ENCODE measurements around the gene PRKCB.
"Not testable (repeated sequence)": the region's sequence is repeated elsewhere in the genome, so short reads cannot be mapped to it uniquely, and the experiment has no call there.

Gene PRKCB

DNA sequence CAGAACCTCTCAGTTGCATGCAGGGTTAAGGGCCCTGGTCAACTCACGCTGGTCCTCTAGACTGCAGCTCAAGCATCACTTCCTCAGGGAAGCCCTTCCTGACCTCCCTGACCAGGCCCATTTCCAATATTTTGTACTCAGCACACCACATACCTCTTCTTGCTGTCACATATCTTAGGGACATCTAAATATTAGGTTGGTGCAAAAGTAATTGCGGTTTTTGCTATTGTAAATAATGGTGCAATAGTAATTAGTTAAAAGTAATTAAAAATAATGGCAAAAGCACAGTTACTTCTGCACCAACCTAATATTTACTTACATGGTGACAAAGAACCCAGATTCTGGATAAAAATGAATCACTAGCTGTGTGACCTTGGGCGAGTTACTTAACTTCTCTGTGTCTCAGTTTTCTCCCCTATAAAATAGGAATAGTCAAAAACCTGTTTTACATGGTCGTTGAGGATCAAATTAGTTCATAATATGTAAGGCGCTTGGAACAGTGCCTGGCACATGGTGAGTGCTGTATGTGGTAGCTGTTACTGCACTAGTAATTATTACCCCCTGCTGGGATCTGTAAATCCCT, 177.4 kb downstream of the PRKCB start:
- DNase-seq: no peak

DNA sequence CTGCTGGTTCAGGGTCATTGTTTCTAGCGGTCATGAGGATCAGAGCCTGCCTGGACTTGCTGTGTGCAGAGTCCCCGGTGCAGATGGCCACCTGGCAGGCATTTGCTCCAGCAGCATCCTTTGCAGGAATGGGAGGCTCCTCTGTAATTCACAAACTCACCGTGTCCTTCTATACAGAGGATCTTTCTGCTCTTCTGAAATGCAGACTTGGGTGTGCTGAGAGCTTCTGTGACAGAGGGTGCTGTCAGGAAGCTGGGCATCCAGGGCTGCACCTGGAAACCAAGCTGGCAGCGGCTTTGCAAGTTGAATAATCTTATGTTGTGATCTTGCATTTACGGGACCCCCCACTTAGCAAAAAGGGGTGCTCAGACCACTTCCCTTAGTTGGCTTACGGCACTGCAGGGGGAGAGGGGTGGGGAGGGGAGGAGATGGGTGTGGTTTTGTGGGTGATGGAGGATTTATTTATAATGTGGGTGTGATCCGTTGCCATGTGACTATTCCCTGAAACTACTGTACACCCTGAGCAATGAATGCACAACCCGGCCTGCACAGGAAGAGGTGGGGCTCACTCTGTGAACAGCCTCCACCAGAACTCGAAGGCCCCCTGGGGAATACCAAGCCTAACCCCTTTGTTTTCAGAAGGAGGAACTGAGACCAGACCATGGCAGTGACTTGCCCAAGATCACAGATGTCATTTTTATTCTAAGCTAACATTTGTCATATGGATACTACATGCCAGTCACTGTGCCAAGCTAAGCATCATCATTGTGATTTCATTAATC, 178.3 kb downstream of the PRKCB start:
- DNase-seq: no peak

DNA sequence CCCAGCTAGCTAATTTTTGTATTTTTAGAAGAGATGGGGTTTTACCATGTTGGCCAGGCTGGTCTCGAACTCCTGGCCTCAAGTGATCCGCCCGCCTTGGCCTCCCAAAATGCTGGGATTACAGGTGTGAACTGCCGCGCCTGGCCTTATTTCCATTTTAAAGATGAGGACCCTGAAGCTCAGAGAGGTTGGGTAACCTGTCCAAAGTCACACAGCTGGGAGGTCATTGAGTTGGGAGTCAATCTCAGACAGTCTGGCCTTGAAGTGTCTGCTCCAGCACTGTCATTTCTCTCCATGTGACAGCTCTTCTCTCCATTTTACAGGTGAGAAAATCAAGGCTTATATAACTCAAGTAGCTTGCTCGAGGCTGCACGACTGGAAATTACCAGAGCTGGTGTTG, 179.2 kb downstream of the PRKCB start:
- not testable (repeated sequence) for DNase-seq

DNA sequence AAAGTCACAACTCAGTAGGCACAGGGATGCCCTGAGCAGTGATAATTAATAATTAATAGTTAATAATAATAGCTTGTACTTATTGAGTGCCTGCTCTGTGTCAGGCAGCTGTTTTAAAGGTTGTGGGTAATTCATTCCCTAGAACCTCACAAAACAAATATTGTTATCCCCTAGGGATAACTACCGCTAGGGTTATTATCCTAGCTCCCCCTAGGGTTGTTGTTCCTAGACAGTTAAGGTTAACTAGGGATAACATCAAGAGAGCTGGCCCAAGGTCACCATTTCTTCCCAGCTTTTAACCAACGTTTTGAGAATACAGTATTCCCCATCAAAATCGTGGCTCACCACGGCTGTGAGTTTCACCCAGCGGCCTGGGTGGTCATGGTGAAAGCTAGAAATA, 180.1 kb downstream of the PRKCB start:
- no peak for DNase-seq

DNA sequence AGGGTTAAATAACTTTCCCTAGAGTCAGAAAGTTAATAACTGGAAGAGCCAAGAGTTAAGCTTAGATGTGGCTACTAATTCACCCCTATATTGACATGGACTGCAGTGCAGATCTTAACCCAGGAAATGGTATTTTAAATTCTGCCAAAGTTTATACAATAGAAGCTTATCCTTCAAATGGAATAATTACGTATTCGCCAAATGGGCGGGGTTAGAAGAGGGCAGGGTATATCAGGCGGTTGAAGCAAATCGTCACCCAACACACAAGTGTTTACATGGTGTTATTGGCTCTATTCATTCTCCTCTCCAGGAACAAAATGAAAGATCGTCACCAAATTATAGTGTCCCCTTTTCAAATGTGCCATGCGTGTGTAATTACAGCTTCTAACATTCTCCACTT, 182.7 kb downstream of the PRKCB start:
- no peak for DNase-seq

DNA sequence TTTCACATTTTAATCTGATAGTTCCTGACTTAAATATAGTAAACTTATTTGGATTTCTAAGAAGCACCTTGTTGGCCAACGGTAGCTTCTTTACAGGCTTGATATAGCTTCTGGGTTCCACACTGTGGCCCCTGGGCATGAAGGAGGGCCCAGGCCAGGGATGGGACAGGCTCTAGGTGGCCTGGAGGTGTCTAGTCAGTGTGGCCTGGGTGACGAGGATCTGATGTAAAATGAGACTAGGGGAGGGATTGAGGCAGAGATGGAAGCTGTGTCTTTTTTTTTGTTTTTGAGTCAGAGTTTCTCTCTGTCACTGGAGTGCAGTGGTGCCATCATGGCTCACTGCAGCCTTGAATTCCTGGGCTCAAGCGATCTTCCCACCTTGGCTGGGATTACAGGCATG, 187.0 kb downstream of the PRKCB start:
- no peak for DNase-seq

DNA sequence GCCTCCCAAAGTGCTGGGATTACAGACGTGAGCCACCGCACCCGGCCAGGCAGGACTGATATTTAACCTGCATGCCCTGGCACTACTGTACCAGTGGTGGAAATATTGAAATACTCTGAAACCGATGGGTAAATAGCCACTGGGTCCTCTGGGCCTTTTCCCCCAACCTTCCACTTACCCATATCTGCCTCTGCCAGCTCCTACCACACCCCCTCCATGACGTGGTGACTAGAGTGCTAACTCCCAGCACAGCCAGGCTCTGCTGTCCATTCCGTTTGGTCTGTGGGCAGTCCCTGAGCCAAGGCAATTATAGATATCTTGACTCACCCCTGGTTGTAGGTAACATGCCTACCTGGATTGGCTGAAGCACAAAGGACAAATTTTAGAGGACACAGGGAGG, 187.8 kb downstream of the PRKCB start:
- DNase-seq: no peak

DNA sequence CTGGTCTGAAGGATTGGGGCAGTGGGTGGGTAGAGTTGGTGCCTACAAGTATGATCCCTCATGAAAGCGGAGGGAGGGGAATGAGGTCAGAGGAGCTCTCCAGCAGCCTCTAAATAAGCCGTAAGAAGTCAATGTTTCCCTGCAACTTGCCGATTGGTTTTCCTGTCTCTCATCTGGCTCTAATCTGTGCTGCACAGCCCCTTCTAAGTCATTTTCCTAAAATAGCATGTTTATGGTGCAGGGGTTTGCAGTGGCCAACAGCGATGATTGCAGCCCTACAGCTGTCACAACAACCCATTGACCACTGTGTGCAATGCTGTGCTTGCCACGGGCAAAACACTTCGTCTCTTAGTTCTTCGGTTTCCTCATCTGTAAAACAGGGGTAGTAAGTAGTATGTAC, 189.2 kb downstream of the PRKCB start:
- DNase-seq: no peak

DNA sequence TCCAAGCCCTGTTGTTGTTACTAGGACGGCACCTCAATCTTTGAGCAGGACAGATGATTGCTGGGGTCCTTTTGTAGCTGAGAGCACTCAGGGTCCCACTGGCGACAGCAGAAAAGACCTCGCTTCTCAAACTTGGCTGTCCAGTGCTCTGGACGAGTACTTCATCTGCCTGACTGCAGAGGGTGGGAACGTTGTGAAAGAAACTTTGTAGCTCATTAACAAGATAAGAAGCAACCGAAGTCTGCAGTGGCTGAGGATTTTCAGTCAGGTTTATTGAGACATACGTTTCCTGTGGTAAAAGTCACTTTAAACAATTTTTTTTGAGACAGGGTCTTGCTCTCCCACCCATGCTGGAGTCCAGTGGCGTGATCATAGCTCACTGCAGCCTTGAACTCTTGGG, 191.7 kb downstream of the PRKCB start:
- DNase-seq: no peak

DNA sequence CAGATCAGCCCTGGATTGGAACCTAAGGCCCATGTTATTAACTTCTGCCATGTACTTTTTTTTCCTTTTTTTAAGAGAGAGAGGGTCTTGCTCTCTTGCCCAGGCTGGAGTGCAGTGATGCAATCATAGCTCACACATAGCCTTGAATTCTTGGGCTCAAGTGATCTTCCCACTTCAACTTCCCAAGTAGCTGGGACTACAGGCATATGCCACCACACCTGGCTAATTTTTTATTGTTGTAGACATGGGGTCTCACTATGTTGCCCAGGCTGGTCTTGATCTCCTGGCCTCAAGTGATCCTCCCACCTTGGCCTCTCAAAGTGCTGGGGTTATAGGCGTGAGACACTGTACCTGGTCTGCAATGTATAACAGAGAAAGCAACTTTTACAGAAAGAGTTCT, 194.1 kb downstream of the PRKCB start:
- DNase-seq: not testable (repeated sequence)

DNA sequence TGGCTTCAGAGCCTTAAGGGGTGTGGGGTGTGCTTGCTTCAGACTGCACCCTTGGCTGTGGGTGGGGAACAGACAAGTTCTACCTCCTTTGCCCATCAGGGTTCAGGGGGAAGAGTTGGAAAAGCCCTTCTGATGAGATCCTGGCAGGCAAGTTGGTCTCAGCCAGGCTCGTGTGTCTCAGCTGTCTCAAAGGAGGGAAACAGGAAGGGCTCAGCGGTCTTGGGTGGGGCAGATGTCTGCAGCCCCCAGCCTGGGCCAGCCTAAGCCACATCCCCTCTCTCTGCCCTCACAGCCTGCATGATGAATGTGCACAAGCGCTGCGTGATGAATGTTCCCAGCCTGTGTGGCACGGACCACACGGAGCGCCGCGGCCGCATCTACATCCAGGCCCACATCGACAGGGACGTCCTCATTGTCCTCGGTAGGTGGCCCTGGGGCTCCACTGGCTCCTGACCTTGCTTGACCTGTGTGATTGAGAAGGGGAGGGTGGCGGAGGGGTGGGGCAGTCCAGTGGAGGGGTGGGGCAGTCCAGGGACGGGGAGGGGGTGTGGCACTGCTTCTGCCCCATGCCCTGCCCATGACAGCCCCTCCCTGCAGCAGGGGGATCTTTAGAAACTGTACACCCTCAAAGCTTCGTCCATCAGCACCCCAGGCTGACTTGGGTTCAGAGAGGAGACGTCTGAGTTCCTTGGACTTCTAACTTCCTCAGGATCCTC, 199.5 kb downstream of the PRKCB start:
- no peak for DNase-seq

DNA sequence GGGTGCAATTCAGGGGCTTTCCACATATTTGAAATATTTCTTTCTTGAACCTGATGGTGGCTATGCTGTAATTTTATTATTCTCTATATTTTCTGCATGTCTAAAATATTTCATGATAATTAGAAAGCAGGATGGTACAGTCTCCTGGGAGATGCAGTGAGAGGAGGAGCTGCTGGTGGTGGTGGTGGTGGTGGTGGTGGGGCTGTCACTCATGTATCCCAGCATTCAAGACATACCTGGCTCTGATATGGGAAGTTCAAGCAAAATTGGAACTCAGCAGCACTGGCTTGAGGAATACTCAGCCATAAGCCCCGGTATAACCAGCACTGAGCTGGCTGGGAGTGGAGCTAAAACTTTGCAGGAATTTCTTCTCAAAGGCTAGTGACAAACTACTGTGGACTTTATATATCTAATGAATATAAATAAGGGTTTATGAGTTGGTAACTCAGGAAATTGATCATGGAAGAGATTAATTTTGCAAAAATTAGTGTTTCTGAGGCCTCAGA, 200.3 kb downstream of the PRKCB start:
- no peak for DNase-seq

DNA sequence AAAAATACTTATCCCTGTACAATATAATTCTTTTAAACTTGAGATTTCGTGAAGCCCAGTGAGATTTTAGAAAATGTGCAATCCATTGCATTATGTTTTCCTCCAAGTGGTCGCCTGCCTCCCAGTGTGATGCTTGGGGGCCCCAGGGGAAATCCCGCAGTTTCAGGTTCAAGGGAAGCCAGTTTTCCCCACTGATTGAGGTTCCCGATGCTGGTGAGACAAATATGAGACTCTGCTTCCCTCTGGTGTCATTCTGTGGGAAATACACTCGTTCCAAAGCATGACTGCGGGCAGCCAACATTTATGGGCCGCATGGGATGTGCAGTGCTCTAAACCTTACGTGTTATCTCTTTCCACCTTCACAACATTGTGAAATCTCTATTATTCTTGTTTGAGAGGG, 200.8 kb downstream of the PRKCB start:
- peak; percentile 52 for DNase-seq

DNA sequence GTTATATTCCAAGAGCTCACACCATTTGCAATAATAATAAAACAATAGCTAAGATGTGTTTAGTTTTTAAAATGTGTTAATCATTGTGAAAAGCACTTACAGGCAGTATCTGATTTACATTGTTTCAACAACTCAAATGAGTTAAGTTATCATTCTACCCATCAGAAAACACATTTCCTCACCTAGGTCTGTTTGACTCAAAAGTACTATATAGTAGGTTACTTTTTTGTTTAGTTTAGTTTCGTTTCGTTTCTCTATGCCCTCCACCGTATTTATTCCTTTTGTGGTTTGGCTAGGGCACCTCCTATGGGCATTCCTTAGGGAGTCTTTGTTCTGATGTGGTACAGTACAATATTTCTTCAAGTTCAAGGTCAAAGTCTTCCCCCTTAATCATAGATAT, 201.6 kb downstream of the PRKCB start:
- DNase-seq: no peak

DNA sequence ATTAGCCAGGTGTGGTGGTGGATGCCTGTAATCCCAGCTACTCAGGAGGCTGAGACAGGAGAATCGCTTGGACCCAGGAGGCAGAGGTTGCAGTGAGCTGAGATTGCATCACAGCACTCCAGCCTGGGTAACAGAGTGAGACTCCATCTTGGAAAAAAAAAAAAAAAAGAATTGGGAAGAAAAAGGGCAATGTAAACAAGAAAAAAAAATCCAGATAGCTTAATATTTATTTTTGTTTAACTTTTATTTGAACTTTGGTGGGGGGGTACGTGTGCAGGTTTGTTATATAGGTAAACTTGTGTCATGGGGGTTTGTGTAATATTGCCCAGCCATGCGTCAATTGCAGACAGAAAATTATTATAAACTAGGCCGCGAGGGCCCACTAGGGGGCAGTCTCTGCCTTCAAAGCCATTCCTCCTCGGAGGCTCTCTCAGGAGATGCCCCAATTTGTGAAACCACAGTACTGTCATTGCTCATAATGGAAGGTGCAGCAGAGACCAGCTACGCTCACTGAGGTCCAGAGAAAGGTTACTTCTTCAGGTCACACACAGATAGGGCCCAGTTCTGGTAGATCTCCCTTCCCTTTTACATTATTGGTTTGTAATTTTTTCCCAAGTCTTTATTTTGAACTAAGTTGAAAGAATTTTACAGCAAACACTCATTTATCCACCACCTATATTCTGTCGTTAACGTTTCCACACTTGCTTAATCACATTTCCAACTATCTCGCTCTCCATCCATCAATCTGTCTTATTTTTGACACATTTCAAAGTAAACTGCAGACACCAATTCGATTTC, 206.2 kb downstream of the PRKCB start:
- peak; percentile 61 for DNase-seq

DNA sequence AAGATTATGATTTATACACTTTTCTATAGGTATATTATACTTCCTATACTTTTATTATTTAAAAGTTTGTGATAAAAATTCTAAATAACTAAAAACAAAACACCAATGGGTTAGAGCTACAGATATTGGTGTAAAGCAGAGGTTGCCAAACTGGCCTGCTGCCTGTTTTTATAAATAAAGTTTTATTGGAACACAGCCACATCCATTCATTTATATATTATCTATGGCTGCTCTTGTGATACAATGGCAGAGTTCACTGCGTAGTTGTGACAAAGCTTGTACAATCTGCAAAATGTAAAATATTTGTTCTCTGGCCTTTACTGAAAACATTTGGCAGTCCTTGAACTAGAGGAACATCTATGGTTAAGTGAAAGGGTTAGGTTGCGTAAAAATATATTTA, 208.7 kb downstream of the PRKCB start:
- DNase-seq: no peak

DNA sequence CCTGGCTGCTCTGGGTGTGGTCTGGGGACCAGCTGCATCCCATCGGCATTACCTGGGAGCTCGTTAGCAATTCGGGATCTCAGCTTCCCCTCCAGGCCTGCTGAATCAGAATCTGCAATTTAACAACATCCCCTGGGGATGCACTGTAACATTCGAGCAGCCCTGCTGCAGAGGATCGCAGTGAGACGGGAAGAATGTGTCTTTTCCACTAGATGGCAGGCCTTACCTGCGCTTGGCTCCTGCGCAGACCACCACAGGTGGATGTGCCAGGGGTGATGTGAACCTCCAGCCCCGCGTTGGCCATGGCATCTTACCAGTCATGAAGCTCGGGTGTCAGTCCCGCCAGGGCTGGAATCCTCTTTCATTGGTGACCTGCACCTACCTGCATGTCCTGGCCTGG, 209.9 kb downstream of the PRKCB start:
- peak; percentile 10 for DNase-seq

DNA sequence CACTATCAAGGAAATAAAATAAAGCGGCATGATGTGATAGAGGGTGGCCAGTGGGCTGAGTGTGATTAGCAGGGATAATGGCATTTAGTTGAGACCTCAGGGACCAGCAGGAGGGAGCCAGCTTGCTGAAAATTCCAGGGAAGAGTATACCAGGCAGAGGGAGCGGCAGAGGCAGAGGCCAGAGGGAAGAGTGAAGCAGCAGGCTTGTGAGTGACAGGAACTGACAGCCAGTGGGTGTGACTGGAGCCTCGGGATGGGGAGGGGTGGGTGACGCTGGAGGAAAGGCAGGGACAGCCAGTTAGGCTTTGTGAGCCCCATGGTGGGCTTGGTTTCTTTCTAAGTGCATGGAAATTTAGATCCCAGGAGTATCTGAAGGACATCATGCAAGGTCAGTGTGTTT, 210.7 kb downstream of the PRKCB start:
- DNase-seq: no peak

DNA sequence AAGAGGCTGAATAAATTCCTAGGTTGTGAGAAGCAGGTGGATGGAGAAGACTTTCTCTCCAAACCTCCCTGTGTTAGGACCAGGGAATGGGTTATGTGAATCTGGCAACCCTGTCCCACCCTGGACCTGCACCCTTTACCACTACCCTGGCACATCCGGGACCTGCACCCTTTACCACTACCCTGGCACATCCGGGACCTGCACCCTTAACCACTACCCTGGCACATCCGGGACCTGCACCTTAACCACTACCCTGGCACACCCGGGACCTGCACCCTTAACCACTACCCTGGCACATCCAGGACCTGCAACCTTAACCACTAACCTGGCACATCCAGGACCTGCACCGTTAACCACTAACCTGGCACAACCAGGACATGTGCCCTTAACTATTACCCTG, 213.3 kb downstream of the PRKCB start:
- DNase-seq: no peak

DNA sequence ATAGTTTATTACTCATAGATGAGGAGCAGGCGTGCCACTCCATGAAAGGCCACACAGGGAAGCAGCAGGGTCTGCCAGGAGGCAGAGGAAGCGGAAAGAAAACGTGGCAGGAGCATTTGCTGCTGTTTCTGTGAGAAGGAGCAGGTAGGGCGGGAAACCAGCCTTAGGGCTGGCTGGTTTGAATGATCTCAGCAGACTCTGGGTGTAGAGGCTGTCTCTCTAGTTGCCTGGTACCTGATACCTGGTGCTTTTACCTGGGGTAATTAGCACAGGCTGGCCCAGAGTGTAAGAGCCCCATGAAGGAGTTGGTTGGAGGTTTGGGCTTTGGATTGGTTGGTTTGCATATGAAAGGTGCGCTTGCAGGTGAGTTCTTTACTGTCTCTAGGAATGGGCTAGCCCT, 215.3 kb downstream of the PRKCB start:
- no peak for DNase-seq

DNA sequence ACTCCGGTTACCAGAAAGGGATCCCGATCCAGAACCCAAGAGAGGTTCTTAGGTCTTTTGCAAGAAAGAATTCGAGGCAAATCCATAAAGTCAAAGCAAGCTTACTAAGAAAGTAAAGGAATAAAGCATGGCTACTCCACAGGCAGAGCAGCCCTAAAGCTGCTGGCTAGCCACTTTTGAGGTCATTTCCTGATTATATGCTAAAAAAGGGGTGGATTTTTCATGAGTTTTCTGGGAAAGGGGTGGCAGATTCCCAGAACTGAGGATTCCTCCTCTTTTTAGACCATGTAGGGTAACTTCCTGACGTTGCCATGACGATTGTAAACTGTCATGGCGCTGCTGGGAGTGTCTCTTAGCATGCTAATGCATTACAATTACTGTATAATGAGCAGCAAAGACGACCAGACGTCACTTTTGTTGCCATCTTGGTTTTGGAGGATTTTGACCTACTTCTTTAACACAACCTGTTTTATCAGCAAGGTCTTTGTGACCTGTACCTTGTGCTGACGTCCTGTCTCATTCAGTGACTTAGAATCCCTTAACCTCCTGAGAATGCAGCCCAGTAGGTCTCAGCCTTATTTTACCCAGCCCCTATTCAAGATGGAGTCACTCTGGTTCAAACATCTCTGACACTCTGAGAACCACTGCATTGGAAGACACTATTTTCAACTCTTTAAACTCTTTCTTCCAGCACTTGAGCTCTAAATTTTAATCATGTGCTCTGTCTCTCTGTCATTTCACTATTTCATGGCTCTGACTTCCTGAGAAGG, 216.7 kb downstream of the PRKCB start:
- DNase-seq: no peak
